RWPE2 (cell line): ENCODE data around the gene DCBLD2.

Experiments used
- ATAC-seq: fragments of 200-7000 bp; cut with Tn5 transposase; 3 replicates; pipeline ENCODE4 v1.9.1; 2021; ENCODE audit warnings: low read depth
- DNase-seq: peaks from one replicate; pipeline ENCODE4 v3.0.0-alpha.2; 2020; ENCODE audit warnings: low spot score
- H3K27ac ChIP-seq: fragments of 450-650 bp; 2 replicates; pipeline ENCODE4 v1.5.1; 2017; ENCODE audit warnings: mild to moderate bottlenecking; ENCODE audit not compliant: poor library complexity, severe bottlenecking
- H3K27me3 ChIP-seq: fragments of 250-450 bp; sonication (Bioruptor Pico); 2 replicates; pipeline ENCODE4 v1.5.1; 2021; ENCODE audit warnings: mild to moderate bottlenecking, moderate library complexity; ENCODE audit not compliant: insufficient read depth, poor library complexity, severe bottlenecking
- H3K36me3 ChIP-seq: fragments of 250-450 bp; sonication (Bioruptor Pico); 2 replicates; pipeline ENCODE4 v1.5.1; 2020; ENCODE audit warnings: low read depth, mild to moderate bottlenecking, moderate library complexity
- H3K4me1 ChIP-seq: fragments of 250-450 bp; sonication (Bioruptor Pico); 2 replicates; pipeline ENCODE4 v1.5.1; 2021; ENCODE audit warnings: mild to moderate bottlenecking, moderate library complexity; ENCODE audit not compliant: insufficient read depth, poor library complexity, severe bottlenecking
- H3K4me3 ChIP-seq: fragments of 250-450 bp; sonication (Bioruptor Pico); 2 replicates; pipeline ENCODE4 v1.5.1; 2021; ENCODE audit warnings: mild to moderate bottlenecking, moderate library complexity; ENCODE audit not compliant: severe bottlenecking
- H3K9me3 ChIP-seq: fragments of 250-450 bp; sonication (Bioruptor Pico); 2 replicates; pipeline ENCODE4 v1.5.1; 2021; ENCODE audit warnings: mild to moderate bottlenecking, moderate library complexity; ENCODE audit not compliant: severe bottlenecking
- CTCF ChIP-seq: fragments of 450-650 bp; IDR thresholded peaks from one replicate; pipeline ENCODE4 v1.5.1; 2017; ENCODE audit warnings: mild to moderate bottlenecking, moderate library complexity; ENCODE audit not compliant: poor library complexity, severe bottlenecking

Gene DCBLD2

GRCh38 chr3:98921957-98922356 is 20.5 kb upstream of the DCBLD2 start:
- peaks cover 30% of the 10 kb centered on the region for H3K4me1 ChIP-seq
- TF ChIP-seq CTCF: no peak
- no peaks in the 10 kb centered on the region for H3K27me3 ChIP-seq
- no peaks in the 10 kb centered on the region for H3K36me3 ChIP-seq
- DNase-seq: no peak
- no peak overlapping the region for H3K4me3 ChIP-seq
- H3K27ac ChIP-seq: peak overlapping the region; percentile 93
- no peak for ATAC-seq
- no peaks in the 10 kb centered on the region for H3K9me3 ChIP-seq

- Histone ChIP-seq H3K4me3 (no peak overlapping the region), H3K27me3 (no peaks in the 10 kb centered on the region), H3K36me3 (no peaks in the 10 kb centered on the region), H3K27ac (no peak overlapping the region), H3K4me1 (peaks cover 30% of the 10 kb centered on the region), H3K9me3 (no peaks in the 10 kb centered on the region)
- no peak for DNase-seq
- TF ChIP-seq CTCF: no peak
- ATAC-seq: no peak
Measured at GRCh38 chr3:98920166-98920565, 18.7 kb upstream of the DCBLD2 start.

GRCh38 chr3:98918586-98918985 is 17.1 kb upstream of the DCBLD2 start:
- H3K4me1 ChIP-seq: peaks cover 39% of the 10 kb centered on the region
- TF ChIP-seq CTCF: no peak
- no peak overlapping the region for H3K27ac ChIP-seq

GRCh38 chr3:98917608-98918007 is 16.1 kb upstream of the DCBLD2 start:
- H3K9me3 ChIP-seq: no peaks in the 10 kb centered on the region
- H3K4me3 ChIP-seq: no peak overlapping the region
- H3K4me1 ChIP-seq: peaks cover 31% of the 10 kb centered on the region
- no peak for TF ChIP-seq CTCF
- no peaks in the 10 kb centered on the region for H3K36me3 ChIP-seq
- no peak overlapping the region for H3K27ac ChIP-seq
- DNase-seq: no peak
- no peaks in the 10 kb centered on the region for H3K27me3 ChIP-seq
- no peak for ATAC-seq

More at GRCh38 chr3:98918586-98918985, 17.1 kb upstream of the DCBLD2 start:
- DNase-seq (no peak), ATAC-seq (no peak)
- Histone ChIP-seq H3K36me3 (no peaks in the 10 kb centered on the region), H3K4me3 (no peak overlapping the region), H3K9me3 (no peaks in the 10 kb centered on the region), H3K27me3 (no peaks in the 10 kb centered on the region)

GRCh38 chr3:98914210-98915080 is 12.9 kb upstream of the DCBLD2 start:
- Histone ChIP-seq H3K4me3 (no peak overlapping the region), H3K27ac (peak overlapping the region; percentile 46), H3K36me3 (no peaks in the 10 kb centered on the region), H3K27me3 (no peaks in the 10 kb centered on the region), H3K9me3 (peaks cover 4% of the 10 kb centered on the region), H3K4me1 (peaks cover 19% of the 10 kb centered on the region)
- DNase-seq (peak; percentile 69), ATAC-seq (peak; percentile 87)
- TF ChIP-seq CTCF: no peak
